HL-60 (cell line): Measurements from ENCODE around the gene TLL2.

Source experiments
- GABPA ChIP-seq: IDR thresholded peaks from 2 replicates; pipeline ENCODE4 v1.6.1; 2012; ENCODE audit warnings: low read depth
- TF ChIP-seq, protein P1 (sequence below): IDR thresholded peaks from one replicate; pipeline ENCODE4 v1.5.1; 2011; ENCODE audit warnings: low read length, control low read depth, inconsistent platforms; ENCODE audit not compliant: insufficient read depth

DNA sequence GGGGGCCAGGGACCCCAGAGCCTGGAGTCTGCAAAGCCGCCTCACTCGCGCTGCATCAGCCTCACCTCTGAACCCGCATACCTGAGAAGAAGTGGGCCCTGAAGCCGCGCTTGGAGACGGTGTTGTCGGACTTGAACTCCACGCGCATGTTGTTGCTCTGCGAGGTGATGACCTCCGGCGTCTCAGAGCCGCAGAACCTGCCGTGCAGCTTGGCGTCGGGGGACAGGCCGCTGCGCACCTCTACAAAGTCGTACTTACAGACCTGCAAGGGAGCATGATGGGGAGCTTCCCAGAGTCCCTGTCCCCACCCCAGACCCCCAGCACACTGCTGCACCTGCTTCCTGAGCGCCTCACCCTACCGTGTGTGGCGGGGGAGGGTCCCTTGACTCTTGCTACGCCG, 129.2 kb downstream of the TLL2 start:
- TF ChIP-seq, protein P1, sequence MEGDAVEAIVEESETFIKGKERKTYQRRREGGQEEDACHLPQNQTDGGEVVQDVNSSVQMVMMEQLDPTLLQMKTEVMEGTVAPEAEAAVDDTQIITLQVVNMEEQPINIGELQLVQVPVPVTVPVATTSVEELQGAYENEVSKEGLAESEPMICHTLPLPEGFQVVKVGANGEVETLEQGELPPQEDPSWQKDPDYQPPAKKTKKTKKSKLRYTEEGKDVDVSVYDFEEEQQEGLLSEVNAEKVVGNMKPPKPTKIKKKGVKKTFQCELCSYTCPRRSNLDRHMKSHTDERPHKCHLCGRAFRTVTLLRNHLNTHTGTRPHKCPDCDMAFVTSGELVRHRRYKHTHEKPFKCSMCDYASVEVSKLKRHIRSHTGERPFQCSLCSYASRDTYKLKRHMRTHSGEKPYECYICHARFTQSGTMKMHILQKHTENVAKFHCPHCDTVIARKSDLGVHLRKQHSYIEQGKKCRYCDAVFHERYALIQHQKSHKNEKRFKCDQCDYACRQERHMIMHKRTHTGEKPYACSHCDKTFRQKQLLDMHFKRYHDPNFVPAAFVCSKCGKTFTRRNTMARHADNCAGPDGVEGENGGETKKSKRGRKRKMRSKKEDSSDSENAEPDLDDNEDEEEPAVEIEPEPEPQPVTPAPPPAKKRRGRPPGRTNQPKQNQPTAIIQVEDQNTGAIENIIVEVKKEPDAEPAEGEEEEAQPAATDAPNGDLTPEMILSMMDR, result no peak
- TF ChIP-seq GABPA, result no peak
